Liver (tissue), 9 donors: ENCODE results near the gene CLDN17. TPM values are rescaled to one million over a fixed set of nuclear protein-coding genes. Genes with fewer than 3 reads are reported as not detected.

Experiments used
- DNase-seq: peaks from one replicate; pipeline ENCODE4 v3.0.0-alpha.2; 2017; ENCODE audit warnings: low spot score
- H3K27ac ChIP-seq, 2 donors: one replicate each; pipeline ENCODE4 v1.7.0; 2013; ENCODE audit warnings: inconsistent platforms in 2 of 2, low read length in 2 of 2, control low read depth in 1 of 2, low read depth in 1 of 2, mild to moderate bottlenecking in 1 of 2
- H3K27me3 ChIP-seq, 4 donors: one replicate each; pipeline versions ENCODE4 v1.6.1 to v1.7.0; 2013; ENCODE audit warnings: low read length in 3 of 4, inconsistent platforms in 1 of 4, mild to moderate bottlenecking in 1 of 4, moderate library complexity in 1 of 4; ENCODE audit not compliant: control insufficient read depth in 4 of 4, insufficient read depth in 4 of 4
- H3K36me3 ChIP-seq, 4 donors: one replicate each; pipeline versions ENCODE4 v1.6.1 to v1.7.0; 2013; ENCODE audit warnings: low read length in 3 of 4, mild to moderate bottlenecking in 3 of 4, low read depth in 1 of 4, moderate library complexity in 1 of 4; ENCODE audit not compliant: control insufficient read depth in 4 of 4, insufficient read depth in 3 of 4
- H3K4me1 ChIP-seq, 4 donors: one replicate each; pipeline versions ENCODE4 v1.6.1 to v1.7.0; 2013; ENCODE audit warnings: low read length in 3 of 4, mild to moderate bottlenecking in 3 of 4, moderate library complexity in 1 of 4; ENCODE audit not compliant: control insufficient read depth in 4 of 4, insufficient read depth in 4 of 4
- H3K4me3 ChIP-seq, 3 donors: one replicate each; pipeline versions ENCODE4 v1.6.1 to v1.7.0; 2013; ENCODE audit warnings: low read length in 3 of 3, control low read depth in 1 of 3, low read depth in 1 of 3, mild to moderate bottlenecking in 1 of 3
- H3K9ac ChIP-seq, 2 donors: one replicate each; pipeline ENCODE4 v1.7.0; 2013; ENCODE audit warnings: low read length in 2 of 2, mild to moderate bottlenecking in 2 of 2, moderate library complexity in 2 of 2, control low read depth in 1 of 2, low read depth in 1 of 2
- H3K9me3 ChIP-seq, 4 donors: one replicate each; pipeline versions ENCODE4 v1.6.1 to v1.7.0; 2013; ENCODE audit warnings: low read length in 3 of 4; ENCODE audit not compliant: control insufficient read depth in 4 of 4
- EGR1 ChIP-seq, 2 donors: IDR thresholded peaks; 2 replicates each; pipeline ENCODE4 v1.6.1; 2016 to 2018; ENCODE audit warnings: antibody characterized with exemption in 2 of 2, low read depth in 2 of 2
- FOXA2 ChIP-seq: IDR thresholded peaks from 2 replicates; pipeline ENCODE4 v1.6.1; 2016; ENCODE audit warnings: antibody characterized with exemption
- GABPA ChIP-seq, 2 donors: IDR thresholded peaks in 1 of 2; conservative IDR thresholded peaks in 1 of 2; 2 replicates each; pipeline ENCODE4 v1.6.1; 2016; ENCODE audit warnings: antibody characterized with exemption in 2 of 2, mild to moderate bottlenecking in 1 of 2, moderate library complexity in 1 of 2
- HNF4A ChIP-seq, 2 donors: conservative IDR thresholded peaks; 2 replicates each; pipeline ENCODE4 v1.6.1; 2016; ENCODE audit warnings: antibody characterized with exemption in 2 of 2, mild to moderate bottlenecking in 2 of 2
- HNF4G ChIP-seq: IDR thresholded peaks from 2 replicates; pipeline ENCODE4 v1.6.1; 2016; ENCODE audit warnings: antibody characterized with exemption
- JUND ChIP-seq, 2 donors: IDR thresholded peaks; 2 replicates each; pipeline ENCODE4 v1.6.1; 2016; ENCODE audit warnings: antibody characterized with exemption in 2 of 2
- NR2F2 ChIP-seq: IDR thresholded peaks from 2 replicates; pipeline ENCODE4 v1.6.1; 2016; ENCODE audit warnings: antibody characterized with exemption
- RAD21 ChIP-seq, 2 donors: IDR thresholded peaks; 2 replicates each; pipeline ENCODE4 v1.6.1; 2016; ENCODE audit warnings: antibody characterized with exemption in 2 of 2, mild to moderate bottlenecking in 2 of 2
- REST ChIP-seq: IDR thresholded peaks from 2 replicates; pipeline ENCODE4 v1.6.1; 2016; ENCODE audit warnings: antibody characterized with exemption, mild to moderate bottlenecking
- RXRA ChIP-seq, 2 donors: IDR thresholded peaks; 2 replicates each; pipeline ENCODE4 v1.6.1; 2017 to 2018; ENCODE audit warnings: antibody characterized with exemption in 2 of 2, mild to moderate bottlenecking in 1 of 2
- SP1 ChIP-seq: IDR thresholded peaks from 2 replicates; pipeline ENCODE4 v1.6.1; 2018; ENCODE audit warnings: antibody characterized with exemption, mild to moderate bottlenecking
- TAF1 ChIP-seq: conservative IDR thresholded peaks from 2 replicates; pipeline ENCODE4 v1.6.1; 2016; ENCODE audit warnings: antibody characterized with exemption, mild to moderate bottlenecking
- YY1 ChIP-seq: IDR thresholded peaks from 2 replicates; pipeline ENCODE4 v1.6.1; 2016; ENCODE audit warnings: antibody characterized with exemption, mild to moderate bottlenecking
- ZBTB33 ChIP-seq: IDR thresholded peaks from 2 replicates; pipeline ENCODE4 v1.6.1; 2016; ENCODE audit warnings: antibody characterized with exemption
- WGBS: extraction: QIAGEN DNeasy Blood & Tissue Kit; methylation state at CpG from one replicate; pipeline ENCODE4 v1.1.7; 2013; 5-methylcytosine and 5-hydroxymethylcytosine counted together
- polyA plus RNA-seq, 2 donors: library from polyadenylated mRNA; stranded (reverse) in 1 of 2; unstranded in 1 of 2; fragments of 200-250 nt in 1 of 2; fragments of >200 nt in 1 of 2; fragmentation: Nextera tagmentation in 1 of 2; extraction: Ambion mirVana in 1 of 2; gene quantifications; one replicate each; pipeline versions ENCODE4 v1.2.1 to v1.2.3, GENCODE V29; 2013 to 2015
- total RNA-seq, 2 donors: library from RNA; depleted of rRNA; stranded (reverse); fragments of >200 nt; gene quantifications; one replicate each; pipeline ENCODE4 v1.2.3, GENCODE V29; 2014
- TF ChIP-seq, protein P1 (sequence below): fragments of 150-350 bp; IDR thresholded peaks from 2 replicates; pipeline ENCODE4 v1.5.1; 2017; ENCODE audit warnings: improper control_type of control experiment, low read depth, low read length; ENCODE audit not compliant: missing input control
- TF ChIP-seq, protein P2 (sequence below): IDR thresholded peaks from 2 replicates; pipeline ENCODE4 v1.6.1; 2016; ENCODE audit warnings: antibody characterized with exemption
- donor health status: healthy.
- donor health status: healthy.
- donor health status: healthy.
- donor health status: healthy.
- donor health status: healthy.

The CLDN17 gene
- total and polyA plus RNA-seq, 4 donors, result not detected

DNA sequence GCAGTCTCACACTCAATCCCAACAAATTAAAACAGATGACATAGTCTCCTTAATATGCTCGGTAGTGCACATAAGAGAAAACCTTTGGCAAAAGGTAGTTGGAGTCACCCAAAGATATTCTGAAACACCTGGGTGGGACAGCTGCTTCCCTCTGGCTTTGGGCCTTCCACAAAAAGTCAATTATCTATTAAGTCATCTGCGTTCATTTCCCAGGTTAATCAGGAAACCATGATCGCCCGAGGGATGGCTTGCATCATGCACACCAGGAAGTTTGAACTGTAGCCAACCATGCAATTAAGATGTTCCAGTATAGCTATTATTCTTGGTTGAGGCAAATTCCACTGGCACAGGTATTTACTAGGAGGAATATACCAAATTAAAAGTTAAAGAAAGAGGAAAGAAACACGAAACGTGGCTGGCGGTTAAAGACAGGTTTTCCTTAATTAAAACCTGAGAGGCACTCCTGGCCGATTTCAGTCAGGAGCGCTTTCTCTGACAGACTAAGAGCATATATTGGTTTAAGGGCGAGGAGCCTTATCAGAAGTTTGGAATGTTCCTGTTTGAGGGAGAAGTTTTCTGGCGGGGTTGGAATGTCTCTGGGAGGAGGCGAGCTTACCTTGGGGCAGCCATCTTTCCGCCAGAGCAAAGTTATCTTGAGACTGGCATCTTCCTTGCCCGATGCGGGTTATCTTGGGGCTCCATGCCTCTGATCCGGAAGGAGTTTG, 19.9 kb downstream of the CLDN17 start:
- Histone ChIP-seq H3K4me3 (no peak overlapping the region), H3K27me3 (no peaks in the 10 kb centered on the region), H3K4me1 (no peaks in the 10 kb centered on the region), H3K9me3 (no peaks in the 10 kb centered on the region), H3K9ac (no peak overlapping the region), H3K27ac (no peak overlapping the region), H3K36me3 (no peaks in the 10 kb centered on the region)
- 75% methylated on average over 16 of the region's 16 CpGs for WGBS
- TF ChIP-seq SP1, result no peak
- TF ChIP-seq JUND (IDR thresholded peaks at IDR 0.05), result no peak
- TF ChIP-seq REST, result no peak
- TF ChIP-seq HNF4G, result no peak
- no peak for DNase-seq

GRCh38 chr21:30138483-30138882, 28.1 kb downstream of the CLDN17 start:
- Histone ChIP-seq H3K9ac (no peak overlapping the region), H3K36me3 (no peaks in the 10 kb centered on the region), H3K4me1 (no peaks in the 10 kb centered on the region), H3K27me3 (no peaks in the 10 kb centered on the region), H3K4me3 (no peak overlapping the region), H3K27ac (no peak overlapping the region), H3K9me3 (peaks cover 0 to 4% (median 0%) of the 10 kb centered on the region in 4 donors)
- no peak for DNase-seq
- TF ChIP-seq FOXA2 (no peak), ZBTB33 (no peak), RXRA (IDR thresholded peaks at IDR 0.05) (no peak), HNF4A (conservative IDR thresholded peaks at IDR 0.05) (no peak), JUND (IDR thresholded peaks at IDR 0.05) (no peak), TAF1 (no peak), GABPA (IDR thresholded peaks at IDR 0.05 in 1 of 2, conservative IDR thresholded peaks at IDR 0.05 in 1 of 2) (no peak), RAD21 (IDR thresholded peaks at IDR 0.05) (no peak), REST (no peak), SP1 (no peak), EGR1 (IDR thresholded peaks at IDR 0.05; ENCODE audit: low read depth in 2 of 2) (no peak), YY1 (no peak), HNF4G (no peak), NR2F2 (no peak)
- TF ChIP-seq, protein P1, sequence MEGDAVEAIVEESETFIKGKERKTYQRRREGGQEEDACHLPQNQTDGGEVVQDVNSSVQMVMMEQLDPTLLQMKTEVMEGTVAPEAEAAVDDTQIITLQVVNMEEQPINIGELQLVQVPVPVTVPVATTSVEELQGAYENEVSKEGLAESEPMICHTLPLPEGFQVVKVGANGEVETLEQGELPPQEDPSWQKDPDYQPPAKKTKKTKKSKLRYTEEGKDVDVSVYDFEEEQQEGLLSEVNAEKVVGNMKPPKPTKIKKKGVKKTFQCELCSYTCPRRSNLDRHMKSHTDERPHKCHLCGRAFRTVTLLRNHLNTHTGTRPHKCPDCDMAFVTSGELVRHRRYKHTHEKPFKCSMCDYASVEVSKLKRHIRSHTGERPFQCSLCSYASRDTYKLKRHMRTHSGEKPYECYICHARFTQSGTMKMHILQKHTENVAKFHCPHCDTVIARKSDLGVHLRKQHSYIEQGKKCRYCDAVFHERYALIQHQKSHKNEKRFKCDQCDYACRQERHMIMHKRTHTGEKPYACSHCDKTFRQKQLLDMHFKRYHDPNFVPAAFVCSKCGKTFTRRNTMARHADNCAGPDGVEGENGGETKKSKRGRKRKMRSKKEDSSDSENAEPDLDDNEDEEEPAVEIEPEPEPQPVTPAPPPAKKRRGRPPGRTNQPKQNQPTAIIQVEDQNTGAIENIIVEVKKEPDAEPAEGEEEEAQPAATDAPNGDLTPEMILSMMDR, result no peak
- TF ChIP-seq, protein P2, sequence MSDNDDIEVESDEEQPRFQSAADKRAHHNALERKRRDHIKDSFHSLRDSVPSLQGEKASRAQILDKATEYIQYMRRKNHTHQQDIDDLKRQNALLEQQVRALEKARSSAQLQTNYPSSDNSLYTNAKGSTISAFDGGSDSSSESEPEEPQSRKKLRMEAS, result no peak
- 72% methylated on average over 6 of the region's 6 CpGs for WGBS
